Type B pancreatic cell (in vitro differentiated cells): ENCODE results near the gene CDC37L1. TPM values are rescaled to one million over a fixed set of nuclear protein-coding genes. Genes with fewer than 3 reads are reported as not detected.

Source experiments
- DNase-seq: peaks from one replicate; pipeline ENCODE4 v3.0.0; 2021; ENCODE audit warnings: mixed read lengths; ENCODE audit not compliant: unreplicated experiment; ENCODE audit errors: extremely low spot score
- H3K27ac Mint-ChIP-seq: 2 replicates; pipeline ENCODE4 v1.8.0; 2021; ENCODE audit warnings: mild to moderate bottlenecking, mixed read lengths
- H3K27me3 Mint-ChIP-seq: 2 replicates; pipeline ENCODE4 v1.8.0; 2021; ENCODE audit warnings: mixed read lengths
- H3K36me3 Mint-ChIP-seq: 2 replicates; pipeline ENCODE4 v1.8.0; 2021; ENCODE audit warnings: mixed read lengths
- H3K4me1 Mint-ChIP-seq: one replicate; pipeline ENCODE4 v1.8.0; 2021; ENCODE audit warnings: mixed read lengths; ENCODE audit not compliant: unreplicated experiment
- H3K4me3 Mint-ChIP-seq: 2 replicates; pipeline ENCODE4 v1.8.0; 2021; ENCODE audit warnings: mild to moderate bottlenecking, mixed read lengths
- H3K9me3 Mint-ChIP-seq: 2 replicates; pipeline ENCODE4 v1.8.0; 2021; ENCODE audit warnings: mixed read lengths
- total RNA-seq: library from RNA; stranded (reverse); gene quantifications from 2 replicates; pipeline ENCODE4 v1.2.1, GENCODE V29; 2021; ENCODE audit warnings: low replicate concordance
- TF ChIP-seq, protein P1 (sequence below): fragments of 200-600 bp; sonication (generic); conservative IDR thresholded peaks from 2 replicates; pipeline ENCODE4 v1.5.0; 2021; ENCODE audit warnings: antibody characterized with exemption, mild to moderate bottlenecking

CDC37L1 gene
- total RNA-seq, 1 donor from 2014 or later: 13.2 TPM

DNA sequence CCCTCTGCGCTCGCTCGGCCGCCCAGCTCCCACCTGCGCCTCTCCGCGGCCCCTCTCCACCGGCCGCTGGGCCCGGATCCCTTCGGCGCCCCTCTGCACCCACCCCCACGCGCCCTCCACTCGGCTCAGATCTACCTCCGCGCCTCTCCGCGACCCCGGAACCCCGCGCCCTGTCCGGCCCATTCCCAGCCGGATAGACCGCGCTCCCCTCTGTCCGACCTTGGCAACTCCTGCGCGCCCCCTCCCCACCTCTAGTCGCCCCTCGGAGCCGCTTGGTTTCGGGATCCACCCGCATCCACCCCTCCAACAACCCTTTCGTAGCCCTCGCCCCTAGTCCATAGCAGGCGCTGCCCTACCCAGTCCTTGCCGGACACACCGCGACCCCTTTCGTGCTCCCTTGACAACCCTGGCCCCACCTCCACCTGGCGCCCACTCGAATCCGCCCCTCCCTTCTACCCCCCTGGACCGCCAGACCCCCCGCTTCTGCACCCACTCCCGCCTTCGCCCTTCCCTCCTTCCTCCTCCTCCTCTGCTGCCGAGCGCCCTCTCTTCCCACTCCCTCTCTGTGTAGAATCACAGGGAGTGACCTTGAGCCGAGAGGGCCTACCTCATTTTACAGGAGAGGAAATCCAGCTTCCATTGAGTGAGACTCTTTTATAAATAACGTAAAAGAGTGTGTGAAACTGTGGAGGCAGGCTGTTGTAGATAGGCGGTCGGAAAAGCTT is 62.2 kb downstream of the CDC37L1 start:
- Mint-ChIP-seq H3K4me1 (peaks cover 14% of the 10 kb centered on the region), H3K27me3 (peaks cover 2% of the 10 kb centered on the region), H3K27ac (peak overlapping the region; percentile 86), H3K36me3 (no peaks in the 10 kb centered on the region), H3K4me3 (peak overlapping the region; percentile 91), H3K9me3 (peaks cover 5% of the 10 kb centered on the region)
- TF ChIP-seq, protein P1, sequence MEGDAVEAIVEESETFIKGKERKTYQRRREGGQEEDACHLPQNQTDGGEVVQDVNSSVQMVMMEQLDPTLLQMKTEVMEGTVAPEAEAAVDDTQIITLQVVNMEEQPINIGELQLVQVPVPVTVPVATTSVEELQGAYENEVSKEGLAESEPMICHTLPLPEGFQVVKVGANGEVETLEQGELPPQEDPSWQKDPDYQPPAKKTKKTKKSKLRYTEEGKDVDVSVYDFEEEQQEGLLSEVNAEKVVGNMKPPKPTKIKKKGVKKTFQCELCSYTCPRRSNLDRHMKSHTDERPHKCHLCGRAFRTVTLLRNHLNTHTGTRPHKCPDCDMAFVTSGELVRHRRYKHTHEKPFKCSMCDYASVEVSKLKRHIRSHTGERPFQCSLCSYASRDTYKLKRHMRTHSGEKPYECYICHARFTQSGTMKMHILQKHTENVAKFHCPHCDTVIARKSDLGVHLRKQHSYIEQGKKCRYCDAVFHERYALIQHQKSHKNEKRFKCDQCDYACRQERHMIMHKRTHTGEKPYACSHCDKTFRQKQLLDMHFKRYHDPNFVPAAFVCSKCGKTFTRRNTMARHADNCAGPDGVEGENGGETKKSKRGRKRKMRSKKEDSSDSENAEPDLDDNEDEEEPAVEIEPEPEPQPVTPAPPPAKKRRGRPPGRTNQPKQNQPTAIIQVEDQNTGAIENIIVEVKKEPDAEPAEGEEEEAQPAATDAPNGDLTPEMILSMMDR: no peak
- DNase-seq: no peak

DNA sequence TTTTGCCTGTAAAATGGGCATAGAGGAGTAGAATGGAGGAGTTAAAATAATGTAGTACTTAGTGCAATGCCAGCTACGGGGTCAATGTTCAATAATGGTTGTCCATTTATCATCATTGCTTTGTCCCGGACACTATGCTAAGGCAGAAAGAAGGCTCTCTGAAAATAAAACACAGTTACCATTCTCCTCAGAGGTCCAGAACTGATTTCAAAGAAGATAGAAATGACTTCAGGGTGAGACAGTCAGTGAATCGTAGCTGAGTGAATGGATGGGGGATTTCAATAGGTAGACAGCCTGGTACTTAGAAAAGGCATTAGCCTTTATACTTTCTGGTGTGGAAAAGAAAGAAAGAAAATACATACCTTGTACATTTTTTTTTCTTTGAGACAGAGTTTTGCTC is 62.9 kb downstream of the CDC37L1 start:
- peaks cover 14% of the 10 kb centered on the region for H3K4me1 Mint-ChIP-seq
- peak overlapping the region; percentile 91 for H3K4me3 Mint-ChIP-seq
- peak overlapping the region; percentile 86 for H3K27ac Mint-ChIP-seq

DNA sequence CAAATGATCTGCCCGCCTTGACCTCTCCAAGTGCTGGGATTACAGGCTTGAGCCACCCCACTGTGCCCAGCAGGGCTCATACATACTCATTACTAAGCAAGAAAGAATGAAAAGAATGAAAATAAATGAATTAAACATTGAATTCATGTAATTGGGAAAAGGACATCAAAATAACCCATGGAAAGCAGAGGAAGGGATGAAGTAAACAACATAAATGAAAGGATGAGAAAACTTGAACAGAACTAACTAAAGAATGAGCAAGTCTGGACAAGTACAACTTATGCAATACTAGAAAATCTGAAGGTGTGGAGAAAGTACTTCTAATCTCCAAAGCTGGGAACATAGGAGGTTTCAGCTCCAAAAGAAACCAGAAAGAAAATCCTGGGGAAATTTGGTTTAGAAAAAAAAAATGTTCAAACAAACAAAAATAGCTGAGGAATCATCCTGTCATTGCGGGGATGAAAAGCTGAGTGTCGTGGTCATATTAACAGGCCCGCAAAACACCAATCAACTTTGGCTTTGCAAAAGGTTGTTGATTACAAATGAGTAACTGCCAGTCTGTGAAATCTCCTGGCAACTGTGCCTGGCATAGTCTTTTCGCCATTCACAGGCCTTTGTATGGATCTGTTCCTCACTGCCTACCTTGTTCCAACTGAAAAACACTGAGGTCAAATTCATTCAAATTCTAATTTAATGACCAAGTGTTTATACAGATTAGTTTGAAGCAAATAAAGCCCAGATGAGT is 63.9 kb downstream of the CDC37L1 start:
- TF ChIP-seq, protein P1: no peak

More for the DNA sequence above, 62.9 kb downstream of the CDC37L1 start:
- no peak for DNase-seq
- Mint-ChIP-seq H3K36me3 (no peaks in the 10 kb centered on the region), H3K9me3 (peaks cover 5% of the 10 kb centered on the region), H3K27me3 (peaks cover 2% of the 10 kb centered on the region)
- TF ChIP-seq, protein P1: no peak

DNA sequence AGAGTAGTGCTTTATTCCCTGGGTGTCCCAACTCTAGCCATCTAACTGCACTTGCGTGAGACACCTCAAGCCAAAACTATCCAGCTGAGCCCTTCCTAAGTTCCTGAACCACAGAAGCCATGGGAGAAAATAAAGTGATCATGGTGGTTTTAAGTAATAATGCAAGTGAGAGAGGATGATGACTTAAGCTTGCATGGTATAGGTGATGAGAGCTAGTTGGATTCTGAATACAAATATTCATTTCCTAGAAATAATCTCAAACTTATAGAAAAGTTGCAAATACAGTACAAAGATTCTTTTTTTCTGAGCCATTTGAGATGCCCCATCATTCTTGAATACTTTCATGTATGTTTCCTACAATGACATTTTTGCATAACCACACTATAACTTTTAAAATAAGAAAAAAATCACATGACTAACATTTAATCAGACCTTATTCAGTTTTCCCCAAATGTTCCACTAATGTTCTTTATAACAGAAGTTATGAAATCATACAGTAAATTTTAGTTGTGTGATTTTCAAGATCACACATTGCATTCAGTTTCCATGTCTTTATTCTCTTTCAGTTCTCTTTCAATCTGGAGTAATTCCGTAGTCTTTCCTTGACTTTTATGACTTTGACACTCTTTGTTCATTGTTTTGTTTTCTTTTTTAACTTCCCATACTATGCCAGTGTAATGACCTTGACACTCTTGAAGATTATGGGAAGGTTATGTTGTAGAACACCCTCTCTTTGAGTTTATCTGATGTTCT is 67.1 kb downstream of the CDC37L1 start:
- peaks cover 9% of the 10 kb centered on the region for H3K4me1 Mint-ChIP-seq
- H3K4me3 Mint-ChIP-seq: no peak overlapping the region
- no peaks in the 10 kb centered on the region for H3K36me3 Mint-ChIP-seq
- TF ChIP-seq, protein P1: no peak
- no peak overlapping the region for H3K27ac Mint-ChIP-seq
- peaks cover 5% of the 10 kb centered on the region for H3K9me3 Mint-ChIP-seq
- H3K27me3 Mint-ChIP-seq: peaks cover 2% of the 10 kb centered on the region
- DNase-seq: no peak

More for the DNA sequence above, 63.9 kb downstream of the CDC37L1 start:
- DNase-seq: no peak
- peaks cover 5% of the 10 kb centered on the region for H3K9me3 Mint-ChIP-seq
- peaks cover 14% of the 10 kb centered on the region for H3K4me1 Mint-ChIP-seq
- peaks cover 2% of the 10 kb centered on the region for H3K27me3 Mint-ChIP-seq
- peak overlapping the region; percentile 14 for H3K27ac Mint-ChIP-seq
- H3K4me3 Mint-ChIP-seq: peak overlapping the region; percentile 58
- H3K36me3 Mint-ChIP-seq: no peaks in the 10 kb centered on the region

DNA sequence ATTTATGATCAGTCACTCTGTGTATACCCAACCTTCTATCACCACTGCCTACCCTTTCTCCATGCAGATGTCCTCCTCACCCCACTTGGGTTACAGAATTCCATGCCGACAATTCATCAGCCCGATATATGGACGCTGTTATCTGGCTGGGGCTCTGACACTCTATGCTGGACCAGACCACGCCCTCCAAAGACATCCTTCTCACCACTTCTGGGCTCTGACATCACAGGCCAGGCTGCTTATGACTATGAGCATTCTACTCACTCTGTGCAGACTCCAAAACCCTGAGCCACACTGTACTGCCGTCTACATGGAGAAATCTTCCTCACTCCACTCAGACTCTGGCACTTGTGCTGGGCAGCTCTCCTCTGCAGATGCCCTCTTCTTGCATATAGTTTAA is 69.2 kb downstream of the CDC37L1 start:
- H3K27ac Mint-ChIP-seq: no peak overlapping the region
- H3K36me3 Mint-ChIP-seq: no peaks in the 10 kb centered on the region
- no peak overlapping the region for H3K4me3 Mint-ChIP-seq
- H3K4me1 Mint-ChIP-seq: no peaks in the 10 kb centered on the region
- H3K27me3 Mint-ChIP-seq: peaks cover 2% of the 10 kb centered on the region
- TF ChIP-seq, protein P1: no peak
- no peak for DNase-seq
- peaks cover 5% of the 10 kb centered on the region for H3K9me3 Mint-ChIP-seq
